Measurements from ENCODE around the gene GRIN2D.

GRIN2D gene

DNA sequence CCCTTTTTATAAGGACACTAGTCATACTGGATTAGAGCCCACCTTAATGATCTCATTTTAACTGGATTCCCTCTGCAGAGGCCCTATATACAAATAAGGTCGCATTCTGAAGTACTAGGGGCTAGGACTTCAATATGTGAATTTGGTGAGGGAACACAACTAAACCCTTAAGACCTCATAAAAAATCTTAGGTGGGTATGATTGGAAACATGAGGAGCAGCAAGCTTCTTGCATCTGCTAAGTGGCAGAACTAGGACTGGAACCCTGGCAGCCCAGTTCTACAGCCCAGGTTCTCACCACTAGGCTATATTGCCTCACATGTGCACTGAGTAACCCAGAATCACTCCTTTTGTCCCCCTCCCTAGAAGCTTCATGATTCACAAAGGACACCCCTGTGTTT is 35.2 kb downstream of the GRIN2D start:
- TF ChIP-seq EZH2 (IDR thresholded peaks at IDR 0.05; ENCODE audit: borderline replicate concordance, low read depth, low read length, severe bottlenecking): no peak
- TF ChIP-seq, protein P1, sequence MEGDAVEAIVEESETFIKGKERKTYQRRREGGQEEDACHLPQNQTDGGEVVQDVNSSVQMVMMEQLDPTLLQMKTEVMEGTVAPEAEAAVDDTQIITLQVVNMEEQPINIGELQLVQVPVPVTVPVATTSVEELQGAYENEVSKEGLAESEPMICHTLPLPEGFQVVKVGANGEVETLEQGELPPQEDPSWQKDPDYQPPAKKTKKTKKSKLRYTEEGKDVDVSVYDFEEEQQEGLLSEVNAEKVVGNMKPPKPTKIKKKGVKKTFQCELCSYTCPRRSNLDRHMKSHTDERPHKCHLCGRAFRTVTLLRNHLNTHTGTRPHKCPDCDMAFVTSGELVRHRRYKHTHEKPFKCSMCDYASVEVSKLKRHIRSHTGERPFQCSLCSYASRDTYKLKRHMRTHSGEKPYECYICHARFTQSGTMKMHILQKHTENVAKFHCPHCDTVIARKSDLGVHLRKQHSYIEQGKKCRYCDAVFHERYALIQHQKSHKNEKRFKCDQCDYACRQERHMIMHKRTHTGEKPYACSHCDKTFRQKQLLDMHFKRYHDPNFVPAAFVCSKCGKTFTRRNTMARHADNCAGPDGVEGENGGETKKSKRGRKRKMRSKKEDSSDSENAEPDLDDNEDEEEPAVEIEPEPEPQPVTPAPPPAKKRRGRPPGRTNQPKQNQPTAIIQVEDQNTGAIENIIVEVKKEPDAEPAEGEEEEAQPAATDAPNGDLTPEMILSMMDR (IDR thresholded peaks at IDR 0.05; ENCODE audit: borderline replicate concordance, extremely low read depth, low read length, poor library complexity, severe bottlenecking): no peak
- Histone ChIP-seq H3K27ac (ENCODE audit: low read length) (no peak overlapping the region), H3K27me3 (ENCODE audit: insufficient read depth, low read length, poor library complexity) (no peaks in the 10 kb centered on the region), H3K4me3 (ENCODE audit: low read depth in 1 of 2, low read length in 2 of 2) (no peak overlapping the region), H3K9ac (ENCODE audit: low read depth, low read length) (no peak overlapping the region), H3K79me2 (ENCODE audit: insufficient read depth, low read length) (no peaks in the 10 kb centered on the region), H3K9me3 (ENCODE audit: insufficient read depth, low read length, severe bottlenecking) (no peaks in the 10 kb centered on the region), H3K4me2 (ENCODE audit: insufficient read depth, low read length) (no peak overlapping the region), H2AFZ (ENCODE audit: low read depth, low read length) (no peak overlapping the region), H3K36me3 (ENCODE audit: insufficient read depth, low read length) (no peaks in the 10 kb centered on the region), H4K20me1 (ENCODE audit: insufficient read depth, low read length) (no peaks in the 10 kb centered on the region), H3K4me1 (ENCODE audit: insufficient read depth, low read length) (no peaks in the 10 kb centered on the region; the same call in 1 of the 2 replicates)
- ATAC-seq (ENCODE audit: insufficient read depth, low read depth): no peak
- no peak for DNase-seq

- ATAC-seq (ENCODE audit: insufficient read depth, low read depth): no peak
Observed at GRCh38 chr19:48433337-48433736, 39.9 kb downstream of the GRIN2D start.

GRCh38 chr19:48436586-48436985 is 43.1 kb downstream of the GRIN2D start:
- TF ChIP-seq, protein P1 (IDR thresholded peaks at IDR 0.05; ENCODE audit: borderline replicate concordance, extremely low read depth, low read length, poor library complexity, severe bottlenecking): no peak
- no peak for TF ChIP-seq EZH2 (IDR thresholded peaks at IDR 0.05; ENCODE audit: borderline replicate concordance, low read depth, low read length, severe bottlenecking)
- Histone ChIP-seq H3K9me3 (ENCODE audit: insufficient read depth, low read length, severe bottlenecking) (no peaks in the 10 kb centered on the region), H3K27ac (ENCODE audit: low read length) (no peak overlapping the region), H3K79me2 (ENCODE audit: insufficient read depth, low read length) (no peaks in the 10 kb centered on the region), H2AFZ (ENCODE audit: low read depth, low read length) (no peak overlapping the region), H3K9ac (ENCODE audit: low read depth, low read length) (no peak overlapping the region), H3K4me3 (ENCODE audit: low read depth in 1 of 2, low read length in 2 of 2) (no peak overlapping the region), H4K20me1 (ENCODE audit: insufficient read depth, low read length) (no peaks in the 10 kb centered on the region), H3K4me1 (ENCODE audit: insufficient read depth, low read length) (no peaks in the 10 kb centered on the region), H3K27me3 (ENCODE audit: insufficient read depth, low read length, poor library complexity) (no peaks in the 10 kb centered on the region), H3K4me2 (ENCODE audit: insufficient read depth, low read length) (no peak overlapping the region), H3K36me3 (ENCODE audit: insufficient read depth, low read length) (no peaks in the 10 kb centered on the region)
- ATAC-seq (ENCODE audit: insufficient read depth, low read depth) (no peak), DNase-seq (no peak)

More at GRCh38 chr19:48433337-48433736, 39.9 kb downstream of the GRIN2D start:
- TF ChIP-seq, protein P1 (IDR thresholded peaks at IDR 0.05; ENCODE audit: borderline replicate concordance, extremely low read depth, low read length, poor library complexity, severe bottlenecking): no peak
- TF ChIP-seq EZH2 (IDR thresholded peaks at IDR 0.05; ENCODE audit: borderline replicate concordance, low read depth, low read length, severe bottlenecking): no peak
- H3K9ac ChIP-seq (ENCODE audit: low read depth, low read length): no peak overlapping the region
- H3K9me3 ChIP-seq (ENCODE audit: insufficient read depth, low read length, severe bottlenecking): no peaks in the 10 kb centered on the region
- H2AFZ ChIP-seq (ENCODE audit: low read depth, low read length): no peak overlapping the region
- H3K4me1 ChIP-seq (ENCODE audit: insufficient read depth, low read length): no peaks in the 10 kb centered on the region
- DNase-seq: no peak
- H3K36me3 ChIP-seq (ENCODE audit: insufficient read depth, low read length): no peaks in the 10 kb centered on the region
- H3K27ac ChIP-seq (ENCODE audit: low read length): no peak overlapping the region
- H4K20me1 ChIP-seq (ENCODE audit: insufficient read depth, low read length): no peaks in the 10 kb centered on the region
- H3K79me2 ChIP-seq (ENCODE audit: insufficient read depth, low read length): no peaks in the 10 kb centered on the region
- no peak overlapping the region for H3K4me3 ChIP-seq (ENCODE audit: low read depth in 1 of 2, low read length in 2 of 2)
- H3K27me3 ChIP-seq (ENCODE audit: insufficient read depth, low read length, poor library complexity): no peaks in the 10 kb centered on the region
- H3K4me2 ChIP-seq (ENCODE audit: insufficient read depth, low read length): no peak overlapping the region
